AG20443 (cell line): ENCODE data around the gene KIF22.
"Not testable (repeated sequence)": the region's sequence is repeated elsewhere in the genome, so short reads cannot be mapped to it uniquely, and the experiment has no call there.

Experiments used
- DNase-seq: peaks from one replicate; pipeline ENCODE4 v3.0.0; 2012; ENCODE audit warnings: low spot score, mixed read lengths

KIF22 gene

GRCh38 chr16:29766571-29766970, 24.0 kb upstream of the KIF22 start:
- no peak for DNase-seq

GRCh38 chr16:29767062-29767461, 23.5 kb upstream of the KIF22 start:
- DNase-seq: no peak

GRCh38 chr16:29769507-29769906, 21.0 kb upstream of the KIF22 start:
- no peak for DNase-seq

GRCh38 chr16:29770250-29770929, 20.2 kb upstream of the KIF22 start:
- no peak for DNase-seq

- not testable (repeated sequence) for DNase-seq
Observed at GRCh38 chr16:29772330-29772729, 18.2 kb upstream of the KIF22 start.

GRCh38 chr16:29774730-29775129, 15.8 kb upstream of the KIF22 start:
- DNase-seq: no peak

GRCh38 chr16:29775742-29776408, 14.7 kb upstream of the KIF22 start:
- peak; percentile 50 for DNase-seq

- no peak for DNase-seq
Observed at GRCh38 chr16:29777576-29778350, 12.8 kb upstream of the KIF22 start, which contains the start of gene ZG16. ZG16 (plus strand) TSS chr16:29778256; CDS start chr16:29779267, 1,011 bp downstream.

GRCh38 chr16:29779474-29779873, 11.1 kb upstream of the KIF22 start:
- no peak for DNase-seq

- not testable (repeated sequence) for DNase-seq
Observed at GRCh38 chr16:29783094-29783953, 7.2 kb upstream of the KIF22 start.

- DNase-seq: no peak
Observed at GRCh38 chr16:29784157-29784556, 6.4 kb upstream of the KIF22 start.

- peak; percentile 90 for DNase-seq
Observed at GRCh38 chr16:29784901-29785500, 5.5 kb upstream of the KIF22 start.

- DNase-seq: not testable (repeated sequence)
Observed at GRCh38 chr16:29787155-29787554, 3.4 kb upstream of the KIF22 start.

- no peak for DNase-seq
Observed at GRCh38 chr16:29789775-29790182, 772 bp upstream of the KIF22 start.

GRCh38 chr16:29790949-29791844, 646 bp downstream of the KIF22 start:
- DNase-seq: no peak

- no peak for DNase-seq
Observed at GRCh38 chr16:29791845-29792807, 1.6 kb downstream of the KIF22 start.

- not testable (repeated sequence) for DNase-seq
Observed at GRCh38 chr16:29793153-29793552, 2.6 kb downstream of the KIF22 start.

GRCh38 chr16:29794231-29794710, 3.7 kb downstream of the KIF22 start:
- DNase-seq: no peak

GRCh38 chr16:29802416-29802935, 11.9 kb downstream of the KIF22 start:
- no peak for DNase-seq
